Kidney epithelial cell (primary cell): ENCODE results near the gene CRYBA4. TPM values are rescaled to one million over a fixed set of nuclear protein-coding genes. Genes with fewer than 3 reads are reported as not detected.

Experiments
- DNase-seq: peaks from one replicate; pipeline ENCODE4 v3.0.0-alpha.2; 2010; ENCODE audit warnings: low read depth
- H3K27me3 ChIP-seq: 2 replicates; pipeline ENCODE4 v1.6.0; 2011; ENCODE audit warnings: low read length; ENCODE audit not compliant: control insufficient read depth, insufficient read depth
- H3K36me3 ChIP-seq: 2 replicates; pipeline ENCODE4 v1.5.1; 2011; ENCODE audit warnings: low read length; ENCODE audit not compliant: control insufficient read depth, insufficient read depth
- H3K4me3 ChIP-seq: 2 replicates; pipeline ENCODE4 v1.5.1; 2011; ENCODE audit warnings: low read depth, mild to moderate bottlenecking, control low read depth, low read length
- CTCF ChIP-seq: IDR thresholded peaks from 2 replicates; pipeline ENCODE4 v1.5.1; 2011; ENCODE audit warnings: mild to moderate bottlenecking, moderate library complexity, low read length, control low read depth, inconsistent platforms; ENCODE audit not compliant: insufficient read depth, poor library complexity, severe bottlenecking
- total RNA-seq: library from RNA; depleted of rRNA; stranded (reverse); fragments of >200 nt; gene quantifications from 2 replicates; pipeline ENCODE4 v1.2.3, GENCODE V29; 2015

The CRYBA4 gene
- total RNA-seq, 1 donor from 2014 or later: not detected

- no peak for TF ChIP-seq CTCF
- DNase-seq: no peak
- Histone ChIP-seq H3K27me3 (peaks cover 4% of the 10 kb centered on the region), H3K36me3 (no peaks in the 10 kb centered on the region), H3K4me3 (no peak overlapping the region)
Measured at GRCh38 chr22:26632422-26633155, 10.8 kb downstream of the CRYBA4 start.

DNA sequence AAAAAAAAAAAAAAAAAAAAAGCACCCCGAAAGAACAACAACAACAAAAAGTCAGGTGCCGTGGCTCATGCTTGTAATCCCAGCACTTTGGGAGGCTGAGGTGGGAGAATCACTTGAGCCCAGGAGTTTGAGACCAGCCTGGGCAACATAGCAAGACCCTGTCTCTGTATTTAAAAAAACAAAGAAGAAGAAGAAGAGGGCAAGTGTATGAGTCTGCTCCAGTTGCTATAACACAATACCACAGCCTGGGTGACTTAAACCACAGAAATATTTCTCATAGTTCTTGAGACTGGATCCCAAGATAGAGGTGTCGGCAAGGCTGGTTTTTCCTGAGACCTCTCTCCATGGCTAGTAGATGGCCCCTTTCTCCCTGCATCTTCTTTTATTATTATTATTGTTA, 12.4 kb downstream of the CRYBA4 start:
- no peaks in the 10 kb centered on the region for H3K36me3 ChIP-seq
- no peaks in the 10 kb centered on the region for H3K27me3 ChIP-seq

GRCh38 chr22:26635117-26635516, 13.4 kb downstream of the CRYBA4 start:
- no peaks in the 10 kb centered on the region for H3K36me3 ChIP-seq
- TF ChIP-seq CTCF: no peak

More for the DNA sequence above, 12.4 kb downstream of the CRYBA4 start:
- no peak for TF ChIP-seq CTCF
- no peak for DNase-seq
- no peak overlapping the region for H3K4me3 ChIP-seq

GRCh38 chr22:26636296-26636695, 14.5 kb downstream of the CRYBA4 start:
- TF ChIP-seq CTCF: no peak
- Histone ChIP-seq H3K4me3 (no peak overlapping the region), H3K36me3 (no peaks in the 10 kb centered on the region), H3K27me3 (no peaks in the 10 kb centered on the region)
- DNase-seq: no peak

More at GRCh38 chr22:26635117-26635516, 13.4 kb downstream of the CRYBA4 start:
- Histone ChIP-seq H3K4me3 (no peak overlapping the region), H3K27me3 (no peaks in the 10 kb centered on the region)
- no peak for DNase-seq

DNA sequence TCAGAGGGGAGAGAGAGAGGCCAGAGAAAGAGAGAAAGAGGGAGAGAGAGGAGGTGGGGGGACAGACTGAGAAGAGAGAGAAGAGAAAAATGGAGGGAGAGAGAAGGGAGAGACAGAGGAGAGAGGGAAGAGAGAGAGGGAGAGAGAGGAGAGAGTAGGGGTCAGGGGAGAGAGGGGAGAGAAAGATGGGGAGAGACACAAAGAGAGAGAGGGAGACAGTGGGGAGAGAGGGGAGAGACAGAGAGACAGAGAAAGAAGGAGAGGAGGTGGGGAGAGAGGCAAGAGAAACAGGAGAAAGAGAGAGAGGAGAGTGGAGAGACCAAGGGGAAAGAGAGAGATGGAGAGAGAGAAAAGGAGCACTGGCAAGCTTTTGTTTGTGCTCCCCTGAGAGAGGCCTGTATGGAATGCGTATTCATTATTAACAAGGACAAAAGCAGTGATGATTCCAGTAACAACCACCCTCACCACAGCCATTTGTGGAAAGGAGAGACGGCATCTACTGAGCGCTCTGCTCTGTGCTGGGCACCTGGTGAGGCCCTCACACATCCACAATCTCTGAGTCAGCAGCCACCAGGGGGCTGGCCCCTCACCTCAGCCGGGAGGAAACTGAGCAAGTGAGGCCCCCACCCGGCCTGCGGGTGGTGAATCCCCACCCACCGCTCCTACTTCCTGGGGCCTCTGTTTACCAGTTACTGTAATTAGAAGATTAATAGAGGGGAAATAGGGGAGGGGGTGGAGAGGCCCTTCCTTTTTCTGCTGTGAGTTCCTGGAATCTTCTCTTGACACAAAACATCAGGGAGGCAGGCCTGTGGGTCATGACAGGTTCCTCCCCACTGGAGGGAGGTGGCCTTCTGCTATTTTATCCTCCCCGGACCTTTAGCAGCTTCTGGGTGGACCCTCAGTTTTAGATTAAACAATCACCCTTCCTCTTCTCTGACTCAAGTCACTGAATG, 21.0 kb downstream of the CRYBA4 start:
- H3K27me3 ChIP-seq: peaks cover 12% of the 10 kb centered on the region
- no peaks in the 10 kb centered on the region for H3K36me3 ChIP-seq
- no peak for DNase-seq
- TF ChIP-seq CTCF: no peak
- H3K4me3 ChIP-seq: no peak overlapping the region
